ENCODE data around the gene IL26.

IL26 gene

GRCh38 chr12:68225576-68226476, at the start of gene IL26:
TSS of gene IL26 (minus strand) at chr12:68225810. CDS start at chr12:68225756, 54 bp downstream.
- no peak for DNase-seq (ENCODE audit: low read depth in 1 of 2, low spot score in 1 of 2)

GRCh38 chr12:68272732-68273131, 47.1 kb upstream of the IL26 start:
- DNase-seq (ENCODE audit: low read depth in 1 of 2, low spot score in 1 of 2), result no peak

- DNase-seq (ENCODE audit: low read depth in 1 of 2, low spot score in 1 of 2), result no peak
Observed at GRCh38 chr12:68271346-68271745, 45.7 kb upstream of the IL26 start.

GRCh38 chr12:68270358-68270757, 44.7 kb upstream of the IL26 start:
- no peak for DNase-seq (ENCODE audit: low read depth in 1 of 2, low spot score in 1 of 2)

- DNase-seq (ENCODE audit: low read depth in 1 of 2, low spot score in 1 of 2), result no peak
Observed at GRCh38 chr12:68269779-68270178, 44.2 kb upstream of the IL26 start.

GRCh38 chr12:68268967-68269366, 43.4 kb upstream of the IL26 start:
- no peak for DNase-seq (ENCODE audit: low read depth in 1 of 2, low spot score in 1 of 2)

- DNase-seq (ENCODE audit: low read depth in 1 of 2, low spot score in 1 of 2), result no peak
Observed at GRCh38 chr12:68267892-68268396, 42.3 kb upstream of the IL26 start.

GRCh38 chr12:68264857-68265256, 39.2 kb upstream of the IL26 start:
- no peak for DNase-seq (ENCODE audit: low read depth in 1 of 2, low spot score in 1 of 2)

GRCh38 chr12:68264158-68264855, 38.7 kb upstream of the IL26 start:
- no peak for DNase-seq (ENCODE audit: low read depth in 1 of 2, low spot score in 1 of 2)

GRCh38 chr12:68263366-68263765, 37.8 kb upstream of the IL26 start:
- no peak for DNase-seq (ENCODE audit: low read depth in 1 of 2, low spot score in 1 of 2)

- no peak for DNase-seq (ENCODE audit: low read depth in 1 of 2, low spot score in 1 of 2)
Observed at GRCh38 chr12:68261896-68262295, 36.3 kb upstream of the IL26 start.

GRCh38 chr12:68260153-68260552, 34.5 kb upstream of the IL26 start:
- no peak for DNase-seq (ENCODE audit: low read depth in 1 of 2, low spot score in 1 of 2)

GRCh38 chr12:68259318-68259940, 33.8 kb upstream of the IL26 start:
- no peak for DNase-seq (ENCODE audit: low read depth in 1 of 2, low spot score in 1 of 2)

- no peak for DNase-seq (ENCODE audit: low read depth in 1 of 2, low spot score in 1 of 2)
Observed at GRCh38 chr12:68253504-68253903, 27.9 kb upstream of the IL26 start, which contains the start of gene IL22. TSS of gene IL22 (minus strand) at chr12:68253604. CDS start at chr12:68253448, 156 bp downstream.

GRCh38 chr12:68252077-68252476, 26.5 kb upstream of the IL26 start:
- DNase-seq (ENCODE audit: low read depth in 1 of 2, low spot score in 1 of 2), result no peak

- no peak for DNase-seq (ENCODE audit: low read depth in 1 of 2, low spot score in 1 of 2)
Observed at GRCh38 chr12:68250454-68250853, 24.8 kb upstream of the IL26 start.

GRCh38 chr12:68247785-68248184, 22.2 kb upstream of the IL26 start:
- no peak for DNase-seq (ENCODE audit: low read depth in 1 of 2, low spot score in 1 of 2)

- no peak for DNase-seq (ENCODE audit: low read depth in 1 of 2, low spot score in 1 of 2)
Observed at GRCh38 chr12:68246350-68246749, 20.7 kb upstream of the IL26 start.

GRCh38 chr12:68245180-68246021, 19.8 kb upstream of the IL26 start:
- DNase-seq (ENCODE audit: low read depth in 1 of 2, low spot score in 1 of 2), result no peak

- DNase-seq (ENCODE audit: low read depth in 1 of 2, low spot score in 1 of 2), result no peak
Observed at GRCh38 chr12:68242777-68243176, 17.2 kb upstream of the IL26 start.

- peak in 1 of 2 donors; percentile 63 for DNase-seq (ENCODE audit: low read depth in 1 of 2, low spot score in 1 of 2)
Observed at GRCh38 chr12:68240975-68241374, 15.4 kb upstream of the IL26 start.
